H9 (cell line): ENCODE data around the gene KLF13. TPM values are rescaled to one million over a fixed set of nuclear protein-coding genes. Genes with fewer than 3 reads are reported as not detected.

Experiments
- DNase-seq: peaks from one replicate; pipeline ENCODE4 v3.0.0-alpha.2; 2017
- H2AFZ ChIP-seq: one replicate; pipeline ENCODE4 v1.6.1; 2013; ENCODE audit warnings: mild to moderate bottlenecking, low read length, control low read depth, moderate library complexity
- H2AK5ac ChIP-seq: 2 replicates; pipeline ENCODE4 v1.6.1; 2013; ENCODE audit warnings: low read length, control low read depth, mixed read lengths; ENCODE audit not compliant: insufficient read length
- H2BK120ac ChIP-seq: one replicate; pipeline ENCODE4 v1.6.1; 2013; ENCODE audit warnings: low read depth, mild to moderate bottlenecking, low read length, control low read depth, inconsistent platforms; ENCODE audit not compliant: poor library complexity, severe bottlenecking
- H2BK12ac ChIP-seq: 2 replicates; pipeline ENCODE4 v1.6.1; 2013; ENCODE audit warnings: low read length, control low read depth, mixed read lengths, low read depth; ENCODE audit not compliant: insufficient read length
- H2BK15ac ChIP-seq: 2 replicates; pipeline ENCODE4 v1.6.1; 2013; ENCODE audit warnings: low read depth, low read length, control low read depth
- H2BK20ac ChIP-seq: one replicate; pipeline ENCODE4 v1.6.1; 2013; ENCODE audit warnings: low read depth, mild to moderate bottlenecking, low read length, control low read depth, inconsistent platforms; ENCODE audit not compliant: poor library complexity, severe bottlenecking
- H2BK5ac ChIP-seq: 2 replicates; pipeline ENCODE4 v1.6.1; 2013; ENCODE audit warnings: low read length, control low read depth, mixed read lengths; ENCODE audit not compliant: insufficient read length
- H3K14ac ChIP-seq: 2 replicates; pipeline ENCODE4 v1.6.1; 2013; ENCODE audit warnings: low read length, control low read depth; ENCODE audit not compliant: insufficient read depth
- H3K18ac ChIP-seq: 2 replicates; pipeline ENCODE4 v1.6.1; 2013; ENCODE audit warnings: low read depth, mild to moderate bottlenecking, mixed read lengths, low read length, control low read depth; ENCODE audit not compliant: insufficient read length
- H3K23ac ChIP-seq: 2 replicates; pipeline ENCODE4 v1.6.1; 2013; ENCODE audit warnings: low read length, control low read depth, mixed read lengths, low read depth; ENCODE audit not compliant: insufficient read length
- H3K23me2 ChIP-seq: 2 replicates; pipeline ENCODE4 v1.6.1; 2013; ENCODE audit warnings: low read depth, mild to moderate bottlenecking, mixed read lengths, low read length, control low read depth; ENCODE audit not compliant: insufficient read length, poor library complexity, severe bottlenecking
- H3K27ac ChIP-seq: 2 replicates; pipeline ENCODE4 v1.5.1; 2013; ENCODE audit warnings: low read length, control low read depth, mixed read lengths, low read depth; ENCODE audit not compliant: insufficient read length
- H3K27me3 ChIP-seq: 2 replicates; pipeline ENCODE4 v1.6.1; 2013; ENCODE audit warnings: low read length, control low read depth, inconsistent platforms; ENCODE audit not compliant: insufficient read depth
- H3K4ac ChIP-seq: 2 replicates; pipeline ENCODE4 v1.6.1; 2013; ENCODE audit warnings: low read depth, mild to moderate bottlenecking, control low read depth, inconsistent platforms, low read length, moderate library complexity
- H3K4me1 ChIP-seq: 2 replicates; pipeline ENCODE4 v1.6.1; 2013; ENCODE audit warnings: low read length, control low read depth, inconsistent platforms; ENCODE audit not compliant: insufficient read depth
- H3K4me2 ChIP-seq: 2 replicates; pipeline ENCODE4 v1.6.1; 2013; ENCODE audit warnings: low read length, control low read depth, mixed read lengths; ENCODE audit not compliant: insufficient read length, insufficient read depth
- H3K56ac ChIP-seq: 2 replicates; pipeline ENCODE4 v1.6.1; 2013; ENCODE audit warnings: low read depth, mild to moderate bottlenecking, mixed read lengths, low read length, control low read depth; ENCODE audit not compliant: insufficient read length
- H3K79me1 ChIP-seq: 2 replicates; pipeline ENCODE4 v1.6.1; 2013; ENCODE audit warnings: low read depth, mild to moderate bottlenecking, moderate library complexity, low read length, control low read depth, inconsistent platforms; ENCODE audit not compliant: insufficient read depth, poor library complexity, severe bottlenecking
- H3K79me2 ChIP-seq: 2 replicates; pipeline ENCODE4 v1.6.1; 2013; ENCODE audit warnings: low read length, control low read depth, inconsistent platforms; ENCODE audit not compliant: insufficient read depth
- H3K9ac ChIP-seq: 2 replicates; pipeline ENCODE4 v1.6.1; 2013; ENCODE audit warnings: low read length, control low read depth, mixed read lengths; ENCODE audit not compliant: insufficient read length; ENCODE audit errors: extremely low read depth
- H3K9me3 ChIP-seq: one replicate; pipeline ENCODE4 v1.6.1; 2013; ENCODE audit warnings: low read depth, low read length, inconsistent platforms; ENCODE audit not compliant: control insufficient read depth
- H3T11ph ChIP-seq: one replicate; pipeline ENCODE4 v1.6.1; 2013; ENCODE audit warnings: mild to moderate bottlenecking, low read length, control low read depth, inconsistent platforms
- H4K20me1 ChIP-seq: one replicate; pipeline ENCODE4 v1.6.1; 2013; ENCODE audit not compliant: control insufficient read depth, insufficient read length, insufficient read depth
- H4K5ac ChIP-seq: 2 replicates; pipeline ENCODE4 v1.6.1; 2013; ENCODE audit warnings: low read depth, mild to moderate bottlenecking, mixed read lengths, low read length, control low read depth; ENCODE audit not compliant: insufficient read length
- H4K8ac ChIP-seq: replicated peaks from 2 replicates; pipeline ENCODE4 v1.6.1; 2013; ENCODE audit warnings: low read length, control low read depth, mixed read lengths, low read depth; ENCODE audit not compliant: insufficient read length
- H4K91ac ChIP-seq: 2 replicates; pipeline ENCODE4 v1.6.1; 2013; ENCODE audit warnings: low read depth, mild to moderate bottlenecking, moderate library complexity, mixed read lengths, low read length, control low read depth; ENCODE audit not compliant: insufficient read length
- H3K27ac Mint-ChIP-seq, 3 experiments: 2 replicates in 2 of 3; 3 replicates in 1 of 3; pipeline ENCODE4 v1.8.0; 2020 to 2021; ENCODE audit warnings: mixed read lengths in 3 of 3, mild to moderate bottlenecking in 1 of 3, moderate library complexity in 1 of 3
- H3K27me3 Mint-ChIP-seq: 2 replicates; pipeline ENCODE4 v1.8.0; 2021; ENCODE audit warnings: low read depth, mild to moderate bottlenecking, moderate library complexity, mixed read lengths
- H3K36me3 Mint-ChIP-seq, 3 experiments: 2 replicates in 2 of 3; 3 replicates in 1 of 3; pipeline ENCODE4 v1.8.0; 2020 to 2021; ENCODE audit warnings: low read depth in 3 of 3, mixed read lengths in 3 of 3; ENCODE audit not compliant: insufficient read depth in 1 of 3
- H3K4me1 Mint-ChIP-seq, 2 experiments: 2 replicates each; pipeline ENCODE4 v1.8.0; 2020; ENCODE audit warnings: mixed read lengths in 2 of 2
- H3K4me3 Mint-ChIP-seq, 2 experiments: 2 replicates in 1 of 2; 3 replicates in 1 of 2; pipeline ENCODE4 v1.8.0; 2020 to 2021; ENCODE audit warnings: mild to moderate bottlenecking in 2 of 2, mixed read lengths in 2 of 2, moderate library complexity in 1 of 2
- H3K9me3 Mint-ChIP-seq, 2 experiments: 2 replicates in 1 of 2; 3 replicates in 1 of 2; pipeline ENCODE4 v1.8.0; 2020; ENCODE audit warnings: mild to moderate bottlenecking in 2 of 2, mixed read lengths in 2 of 2, moderate library complexity in 1 of 2
- WGBS: extraction: QIAGEN DNeasy Blood & Tissue Kit; methylation state at CpG from one replicate; pipeline ENCODE4 v1.1.7; 2013; ENCODE audit warnings: missing lambda C conversion rate, low lambda C conversion rate, mixed read lengths; ENCODE audit not compliant: insufficient read length; ENCODE audit errors: extremely low coverage; 5-methylcytosine and 5-hydroxymethylcytosine counted together
- total RNA-seq: library from RNA; stranded (reverse); gene quantifications from 2 replicates; pipeline ENCODE4 v1.2.1, GENCODE V29; 2021
- TF ChIP-seq, protein P1 (sequence below): fragments of 200-600 bp; sonication (generic); conservative IDR thresholded peaks from 3 replicates; pipeline ENCODE4 v1.8.0; 2021; ENCODE audit warnings: antibody characterized with exemption, mild to moderate bottlenecking

The KLF13 gene
- total RNA-seq, 1 experiment from 2014 or later: 33.4 TPM

DNA sequence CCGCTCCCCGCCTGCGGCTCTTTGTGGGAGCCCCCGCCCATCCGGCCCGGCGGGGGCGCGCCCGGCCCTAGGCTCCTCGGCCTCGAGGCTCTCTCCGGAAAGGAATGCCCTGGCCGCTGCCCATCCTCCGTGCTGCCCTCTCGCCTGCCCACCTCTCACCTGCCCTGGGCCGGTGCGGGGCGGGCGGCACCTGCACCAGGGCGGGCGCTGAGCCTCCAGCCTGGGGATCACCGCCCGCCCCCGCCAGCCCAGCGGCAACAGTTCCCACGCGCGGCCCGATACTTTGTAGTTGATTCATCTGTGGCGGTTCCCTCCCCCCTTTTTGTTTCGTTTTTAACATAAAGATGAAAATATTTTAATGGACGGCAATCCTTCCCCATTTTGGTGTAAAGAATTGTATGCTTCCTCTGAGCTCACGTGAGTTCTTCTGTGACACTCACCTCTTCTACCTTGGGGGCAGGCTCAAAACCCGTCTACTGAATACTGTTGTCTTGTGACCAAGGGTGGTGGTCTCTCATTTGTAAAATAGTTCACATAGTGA, 1.9 kb downstream of the KLF13 start:
- WGBS: no CpG with 5 or more reads among the region's 35 CpGs
- no peak overlapping the region for H3K9ac ChIP-seq
- H3K9me3 ChIP-seq: no peaks in the 10 kb centered on the region

More for the DNA sequence above, 1.9 kb downstream of the KLF13 start:
- Histone ChIP-seq H3K27ac (no peak overlapping the region), H4K5ac (no peak overlapping the region), H4K20me1 (no peaks in the 10 kb centered on the region), H3T11ph (no peak overlapping the region), H3K4ac (no peak overlapping the region), H3K23ac (no peak overlapping the region), H3K14ac (no peak overlapping the region), H2BK12ac (no peak overlapping the region), H3K18ac (no peak overlapping the region), H2AK5ac (no peak overlapping the region), H3K79me2 (peaks cover 13% of the 10 kb centered on the region), H3K4me2 (peak overlapping the region; percentile 81), H4K91ac (no peak overlapping the region), H3K27me3 (0 out of 2 replicates have a peak, but pooled peaks cover 2% of the 10 kb centered on the region), H2BK15ac (no peak overlapping the region), H2BK5ac (no peak overlapping the region), H3K56ac (no peak overlapping the region), H2BK120ac (no peak overlapping the region), H2AFZ (no peak overlapping the region), H3K4me1 (peaks cover 3% of the 10 kb centered on the region; the same call in 1 of the 2 replicates), H2BK20ac (no peak overlapping the region), H3K23me2 (peaks cover 13% of the 10 kb centered on the region), H4K8ac (no peak overlapping the region), H3K79me1 (peaks cover 3% of the 10 kb centered on the region)
- DNase-seq: no peak
- TF ChIP-seq, protein P1, sequence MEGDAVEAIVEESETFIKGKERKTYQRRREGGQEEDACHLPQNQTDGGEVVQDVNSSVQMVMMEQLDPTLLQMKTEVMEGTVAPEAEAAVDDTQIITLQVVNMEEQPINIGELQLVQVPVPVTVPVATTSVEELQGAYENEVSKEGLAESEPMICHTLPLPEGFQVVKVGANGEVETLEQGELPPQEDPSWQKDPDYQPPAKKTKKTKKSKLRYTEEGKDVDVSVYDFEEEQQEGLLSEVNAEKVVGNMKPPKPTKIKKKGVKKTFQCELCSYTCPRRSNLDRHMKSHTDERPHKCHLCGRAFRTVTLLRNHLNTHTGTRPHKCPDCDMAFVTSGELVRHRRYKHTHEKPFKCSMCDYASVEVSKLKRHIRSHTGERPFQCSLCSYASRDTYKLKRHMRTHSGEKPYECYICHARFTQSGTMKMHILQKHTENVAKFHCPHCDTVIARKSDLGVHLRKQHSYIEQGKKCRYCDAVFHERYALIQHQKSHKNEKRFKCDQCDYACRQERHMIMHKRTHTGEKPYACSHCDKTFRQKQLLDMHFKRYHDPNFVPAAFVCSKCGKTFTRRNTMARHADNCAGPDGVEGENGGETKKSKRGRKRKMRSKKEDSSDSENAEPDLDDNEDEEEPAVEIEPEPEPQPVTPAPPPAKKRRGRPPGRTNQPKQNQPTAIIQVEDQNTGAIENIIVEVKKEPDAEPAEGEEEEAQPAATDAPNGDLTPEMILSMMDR: no peak
- Mint-ChIP-seq H3K36me3 (peaks cover 0 to 10% (median 2%) of the 10 kb centered on the region in 3 experiments; a peak in 2 of 7 replicates), H3K27ac (peak overlapping the region in 1 of 3 experiments; percentile 6; a peak in 1 of 7 replicates), H3K4me3 (peak overlapping the region; percentile 78 to 95), H3K4me1 (peaks cover 46 to 50% of the 10 kb centered on the region in 2 experiments), H3K27me3 (peaks cover 15% of the 10 kb centered on the region), H3K9me3 (no peaks in the 10 kb centered on the region; a peak in 1 of 5 replicates)
